HepG2 (cell line): Measurements from ENCODE around the gene MEF2B. TPM values are rescaled to one million over a fixed set of nuclear protein-coding genes. Genes with fewer than 3 reads are reported as not detected.
A peak's percentile ranks its signal among the peaks of the same experiment; 100 is the strongest.

Source experiments
- ARID2 ChIP-seq: sonication (generic); formaldehyde crosslinking; IDR thresholded peaks from 2 replicates; pipeline ENCODE4 v1.8.1; 2022; ENCODE audit warnings: mild to moderate bottlenecking, missing genetic modification reagents, borderline replicate concordance
- ELF1 ChIP-seq: sonication (generic); formaldehyde crosslinking; IDR thresholded peaks from 2 replicates; pipeline ENCODE4 v1.4.0; 2020; ENCODE audit warnings: missing genetic modification reagents
- GATAD1 ChIP-seq: IDR thresholded peaks from 2 replicates; pipeline ENCODE4 v1.6.1; 2016; ENCODE audit warnings: missing genetic modification reagents, missing compliant biosample characterization
- GLI4 ChIP-seq: sonication (generic); formaldehyde crosslinking; IDR thresholded peaks from 2 replicates; pipeline ENCODE4 v1.5.1; 2020; ENCODE audit warnings: missing genetic modification reagents, mild to moderate bottlenecking, moderate library complexity, borderline replicate concordance
- KLF9 ChIP-seq: IDR thresholded peaks from 2 replicates; pipeline ENCODE4 v1.6.1; 2016; ENCODE audit warnings: low read depth
- NR2C2 ChIP-seq: sonication (generic); formaldehyde crosslinking; IDR thresholded peaks from 2 replicates; pipeline ENCODE4 v1.4.0; 2020; ENCODE audit warnings: missing genetic modification reagents, mild to moderate bottlenecking, moderate library complexity, borderline replicate concordance
- PHB2 ChIP-seq: fragments of 450-650 bp; IDR thresholded peaks from 2 replicates; pipeline ENCODE4 v1.6.1; 2018; ENCODE audit not compliant: partially characterized antibody
- PHF8 ChIP-seq: sonication (generic); formaldehyde crosslinking; IDR thresholded peaks from 2 replicates; pipeline ENCODE4 v1.5.0; 2020; ENCODE audit warnings: missing genetic modification reagents
- SAP130 ChIP-seq: IDR thresholded peaks from 2 replicates; pipeline ENCODE4 v1.6.1; 2016; ENCODE audit warnings: low read depth
- SNAPC4 ChIP-seq: sonication (generic); formaldehyde crosslinking; IDR thresholded peaks from 2 replicates; pipeline ENCODE4 v1.4.0; 2020; ENCODE audit warnings: mild to moderate bottlenecking, missing genetic modification reagents
- TEAD3 ChIP-seq: optimal IDR thresholded peaks from 2 replicates; pipeline ENCODE3; 2016; ENCODE audit warnings: borderline replicate concordance
- ZHX1 ChIP-seq: sonication (generic); formaldehyde crosslinking; IDR thresholded peaks from 2 replicates; pipeline ENCODE4 v1.8.1; 2022; ENCODE audit warnings: low read depth, mild to moderate bottlenecking, missing genetic modification reagents
- ZNF264 ChIP-seq: sonication (generic); formaldehyde crosslinking; IDR thresholded peaks from 2 replicates; pipeline ENCODE4 v1.4.0; 2020; ENCODE audit warnings: missing genetic modification reagents
- ZNF567 ChIP-seq: sonication (generic); formaldehyde crosslinking; IDR thresholded peaks from 2 replicates; pipeline ENCODE4 v1.8.1; 2023; ENCODE audit warnings: mild to moderate bottlenecking, missing genetic modification reagents, borderline replicate concordance
- ZNF607 ChIP-seq: sonication (generic); formaldehyde crosslinking; IDR thresholded peaks from 2 replicates; pipeline ENCODE4 v1.5.1; 2020; ENCODE audit warnings: missing genetic modification reagents, mild to moderate bottlenecking, borderline replicate concordance
- polyA plus RNA-seq, 8 experiments: library from polyadenylated mRNA; depleted of rRNA in 3 of 8; stranded (reverse) in 7 of 8; unstranded in 1 of 8; fragments of >200 nt; fragmentation: Illumina TruSeq in 4 of 8; extraction: Trizol in 4 of 8; gene quantifications; 2 replicates each; pipeline versions ENCODE4 v1.2.1 to v1.2.3, GENCODE V29; 2011 to 2016; ENCODE audit warnings: low read depth in 4 of 8, missing spikeins in 1 of 8, mixed read lengths in 1 of 8; ENCODE audit not compliant: insufficient read depth in 1 of 8
- total RNA-seq, 5 experiments: library from RNA; depleted of rRNA; stranded (reverse); fragments of >200 nt; fragmentation: Illumina TruSeq; extraction: Trizol; gene quantifications; 2 replicates each; pipeline ENCODE4 v1.2.3, GENCODE V29; 2016; ENCODE audit warnings: low read depth in 1 of 5
- TF ChIP-seq, protein P1 (sequence below): sonication (generic); formaldehyde crosslinking; IDR thresholded peaks from 2 replicates; pipeline ENCODE4 v1.4.0; 2020; ENCODE audit warnings: missing genetic modification reagents
- TF ChIP-seq, protein P2 (sequence below): sonication (generic); formaldehyde crosslinking; IDR thresholded peaks from 2 replicates; pipeline ENCODE4 v1.9.0; 2022; ENCODE audit warnings: missing genetic modification reagents, mild to moderate bottlenecking, borderline replicate concordance
- TF ChIP-seq, protein P3 (sequence below): sonication (generic); formaldehyde crosslinking; IDR thresholded peaks from 2 replicates; pipeline ENCODE4 v1.5.0; 2020; ENCODE audit warnings: mild to moderate bottlenecking, missing genetic modification reagents, borderline replicate concordance

MEF2B gene
- total and polyA plus RNA-seq, 2 of the 13 experiments (the other 11 are each of a cell fraction or from before 2014, with no cell fraction given), result 1.2 to 1.7 TPM

- TF ChIP-seq, protein P1, sequence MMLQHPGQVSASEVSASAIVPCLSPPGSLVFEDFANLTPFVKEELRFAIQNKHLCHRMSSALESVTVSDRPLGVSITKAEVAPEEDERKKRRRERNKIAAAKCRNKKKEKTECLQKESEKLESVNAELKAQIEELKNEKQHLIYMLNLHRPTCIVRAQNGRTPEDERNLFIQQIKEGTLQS (CRISPR knock-in tag), result no peak
- TF ChIP-seq ZHX1, result peak; percentile 59; the same call in 1 of the 2 replicates
- no peak for TF ChIP-seq ZNF567
- TF ChIP-seq SNAPC4 (CRISPR knock-in tag), result no peak
- no peak for TF ChIP-seq KLF9 (CRISPR knock-in tag)
- TF ChIP-seq, protein P2, sequence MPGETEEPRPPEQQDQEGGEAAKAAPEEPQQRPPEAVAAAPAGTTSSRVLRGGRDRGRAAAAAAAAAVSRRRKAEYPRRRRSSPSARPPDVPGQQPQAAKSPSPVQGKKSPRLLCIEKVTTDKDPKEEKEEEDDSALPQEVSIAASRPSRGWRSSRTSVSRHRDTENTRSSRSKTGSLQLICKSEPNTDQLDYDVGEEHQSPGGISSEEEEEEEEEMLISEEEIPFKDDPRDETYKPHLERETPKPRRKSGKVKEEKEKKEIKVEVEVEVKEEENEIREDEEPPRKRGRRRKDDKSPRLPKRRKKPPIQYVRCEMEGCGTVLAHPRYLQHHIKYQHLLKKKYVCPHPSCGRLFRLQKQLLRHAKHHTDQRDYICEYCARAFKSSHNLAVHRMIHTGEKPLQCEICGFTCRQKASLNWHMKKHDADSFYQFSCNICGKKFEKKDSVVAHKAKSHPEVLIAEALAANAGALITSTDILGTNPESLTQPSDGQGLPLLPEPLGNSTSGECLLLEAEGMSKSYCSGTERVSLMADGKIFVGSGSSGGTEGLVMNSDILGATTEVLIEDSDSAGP (CRISPR knock-in tag), result no peak
- TF ChIP-seq ZNF607, result no peak
- no peak for TF ChIP-seq ARID2 (CRISPR knock-in tag)
- TF ChIP-seq GLI4 (CRISPR knock-in tag), result no peak
- TF ChIP-seq ZNF264, result no peak
- TF ChIP-seq GATAD1 (CRISPR knock-in tag), result no peak
- TF ChIP-seq, protein P3, sequence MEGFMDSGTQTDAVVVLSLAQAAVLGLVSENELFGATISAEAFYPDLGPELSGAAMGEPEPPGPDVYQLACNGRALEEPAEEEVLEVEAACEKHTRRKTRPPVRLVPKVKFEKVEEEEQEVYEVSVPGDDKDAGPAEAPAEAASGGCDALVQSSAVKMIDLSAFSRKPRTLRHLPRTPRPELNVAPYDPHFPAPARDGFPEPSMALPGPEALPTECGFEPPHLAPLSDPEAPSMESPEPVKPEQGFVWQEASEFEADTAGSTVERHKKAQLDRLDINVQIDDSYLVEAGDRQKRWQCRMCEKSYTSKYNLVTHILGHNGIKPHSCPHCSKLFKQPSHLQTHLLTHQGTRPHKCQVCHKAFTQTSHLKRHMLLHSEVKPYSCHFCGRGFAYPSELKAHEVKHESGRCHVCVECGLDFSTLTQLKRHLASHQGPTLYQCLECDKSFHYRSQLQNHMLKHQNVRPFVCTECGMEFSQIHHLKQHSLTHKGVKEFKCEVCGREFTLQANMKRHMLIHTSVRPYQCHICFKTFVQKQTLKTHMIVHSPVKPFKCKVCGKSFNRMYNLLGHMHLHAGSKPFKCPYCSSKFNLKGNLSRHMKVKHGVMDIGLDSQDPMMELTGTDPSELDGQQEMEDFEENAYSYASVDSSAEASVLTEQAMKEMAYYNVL (CRISPR knock-in tag), result no peak
- no peak for TF ChIP-seq PHB2
- TF ChIP-seq PHF8, result peak; percentile 29; the same call in 1 of the 2 replicates
- peak; percentile 61; the same call in 1 of the 2 replicates for TF ChIP-seq SAP130 (CRISPR knock-in tag)
- peak; percentile 45; the same call in 1 of the 2 replicates for TF ChIP-seq ELF1 (CRISPR knock-in tag)
- peak; percentile 46; the same call in 1 of the 2 replicates for TF ChIP-seq NR2C2
- peak; percentile 39 for TF ChIP-seq TEAD3
Measured at GRCh38 chr19:19105365-19106055, 64.6 kb downstream of the MEF2B start (continued).
